GM10266 (cell line): ENCODE results near the gene STK24.

ENCODE experiments used
- DNase-seq: peaks from one replicate; pipeline ENCODE4 v3.0.0; 2012; ENCODE audit errors: extremely low spot score
- TF ChIP-seq, protein P1 (sequence below): IDR thresholded peaks from 2 replicates; pipeline ENCODE4 v1.5.1; 2012; ENCODE audit warnings: mild to moderate bottlenecking, low read depth; ENCODE audit not compliant: control insufficient read depth, insufficient read depth; ENCODE audit errors: missing control alignments

The STK24 gene

DNA sequence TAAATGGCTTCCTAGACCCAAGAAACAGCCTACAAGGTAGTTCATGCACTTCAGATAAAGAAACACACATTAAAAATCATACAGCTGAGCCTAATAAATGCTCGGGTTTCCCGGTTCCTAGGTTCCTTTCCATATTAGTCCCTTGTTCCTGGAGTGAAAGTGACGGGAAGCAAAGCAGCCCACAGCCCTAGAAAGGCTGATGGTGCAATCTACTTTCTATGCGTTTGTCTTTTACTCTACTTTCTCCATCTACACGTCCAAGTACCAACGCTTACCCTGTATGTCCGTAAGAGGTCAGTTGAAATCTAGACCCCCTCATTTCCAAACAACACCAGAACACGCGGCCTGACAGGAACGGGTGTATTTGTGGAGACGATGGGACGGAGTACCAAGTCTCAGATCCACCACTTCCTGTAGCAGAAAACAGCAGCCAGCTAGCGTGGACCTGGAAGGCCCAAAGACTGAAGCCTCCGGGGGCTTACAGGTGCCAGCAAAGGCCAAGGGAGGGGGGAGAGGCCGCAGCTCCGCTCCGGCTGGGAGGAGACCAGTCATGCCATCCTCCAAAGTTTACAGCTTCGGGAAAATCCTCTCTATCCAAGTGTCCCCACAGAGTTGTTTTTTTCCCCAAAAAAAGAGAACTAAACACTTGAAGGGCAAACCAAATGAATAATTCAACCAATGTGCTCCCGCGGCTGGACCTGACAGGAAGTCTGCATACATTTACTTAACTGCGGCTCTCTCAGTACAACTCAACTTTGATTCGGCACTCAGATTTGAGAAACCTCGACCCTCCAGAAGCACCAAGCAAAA, 34.1 kb downstream of the STK24 start:
- TF ChIP-seq, protein P1, sequence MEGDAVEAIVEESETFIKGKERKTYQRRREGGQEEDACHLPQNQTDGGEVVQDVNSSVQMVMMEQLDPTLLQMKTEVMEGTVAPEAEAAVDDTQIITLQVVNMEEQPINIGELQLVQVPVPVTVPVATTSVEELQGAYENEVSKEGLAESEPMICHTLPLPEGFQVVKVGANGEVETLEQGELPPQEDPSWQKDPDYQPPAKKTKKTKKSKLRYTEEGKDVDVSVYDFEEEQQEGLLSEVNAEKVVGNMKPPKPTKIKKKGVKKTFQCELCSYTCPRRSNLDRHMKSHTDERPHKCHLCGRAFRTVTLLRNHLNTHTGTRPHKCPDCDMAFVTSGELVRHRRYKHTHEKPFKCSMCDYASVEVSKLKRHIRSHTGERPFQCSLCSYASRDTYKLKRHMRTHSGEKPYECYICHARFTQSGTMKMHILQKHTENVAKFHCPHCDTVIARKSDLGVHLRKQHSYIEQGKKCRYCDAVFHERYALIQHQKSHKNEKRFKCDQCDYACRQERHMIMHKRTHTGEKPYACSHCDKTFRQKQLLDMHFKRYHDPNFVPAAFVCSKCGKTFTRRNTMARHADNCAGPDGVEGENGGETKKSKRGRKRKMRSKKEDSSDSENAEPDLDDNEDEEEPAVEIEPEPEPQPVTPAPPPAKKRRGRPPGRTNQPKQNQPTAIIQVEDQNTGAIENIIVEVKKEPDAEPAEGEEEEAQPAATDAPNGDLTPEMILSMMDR, result no peak
- DNase-seq, result no peak

DNA sequence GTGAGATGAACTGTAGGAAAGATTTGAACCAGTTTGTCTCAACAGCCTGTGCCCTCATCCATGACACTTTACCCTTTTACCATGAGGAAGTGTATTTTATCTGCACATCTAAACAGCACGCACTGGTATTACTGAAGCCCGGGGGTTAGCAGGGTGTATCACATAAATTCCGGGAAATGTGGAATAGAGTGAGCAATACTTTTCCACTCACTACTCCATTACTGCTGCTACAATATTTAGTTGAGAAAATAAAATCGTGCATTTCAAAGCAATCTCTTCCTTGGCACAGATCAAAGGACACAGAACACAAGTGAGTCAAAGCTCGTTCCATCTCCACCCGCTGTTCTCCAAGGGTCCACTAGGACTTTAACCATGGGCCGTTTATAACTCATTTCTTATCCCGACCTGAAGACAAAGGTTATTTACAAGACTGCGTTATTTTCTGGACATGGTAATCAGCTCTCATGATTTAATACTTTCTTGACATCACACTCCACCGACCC, 35.2 kb downstream of the STK24 start:
- no peak for DNase-seq

DNA sequence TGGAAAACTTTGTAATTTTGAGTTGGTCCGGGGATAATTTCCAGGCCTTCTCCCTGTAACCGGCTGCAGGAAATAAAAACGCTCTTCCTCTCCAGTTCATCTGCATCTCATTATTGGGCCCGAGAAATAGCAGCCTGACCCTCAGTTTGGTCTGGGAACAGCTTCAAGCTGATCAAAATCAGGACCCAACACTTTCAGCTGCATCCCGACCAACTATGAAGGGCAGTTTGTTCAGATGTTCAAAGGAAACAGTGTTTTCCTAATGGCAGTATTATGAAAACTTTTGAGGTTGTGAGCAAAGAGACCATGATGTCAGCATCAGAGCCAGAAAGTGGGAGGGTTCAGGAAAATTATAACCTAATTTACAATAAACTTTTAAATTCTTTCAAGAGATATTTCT, 35.7 kb downstream of the STK24 start:
- DNase-seq, result no peak
- TF ChIP-seq, protein P1, result no peak

More for the DNA sequence above, 35.2 kb downstream of the STK24 start:
- TF ChIP-seq, protein P1, result no peak

DNA sequence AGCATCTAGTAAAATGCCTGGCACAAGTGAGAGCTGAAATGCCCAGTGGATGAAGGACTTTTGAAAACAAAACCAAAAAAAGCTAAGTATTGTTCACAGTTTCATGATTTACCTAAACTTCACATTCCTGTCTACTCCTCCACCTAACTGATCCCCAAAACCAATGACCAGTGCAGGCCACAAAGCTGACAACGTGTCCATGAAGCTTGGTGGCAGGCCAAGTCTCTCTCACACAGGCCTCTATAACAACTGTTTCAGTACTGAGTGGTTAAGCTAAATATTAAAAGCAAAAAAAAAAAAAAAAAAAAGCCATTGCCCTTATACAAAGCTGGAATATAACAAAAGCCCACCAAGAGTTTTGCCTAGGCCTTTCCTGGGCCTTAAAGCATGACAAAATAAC, 36.4 kb downstream of the STK24 start:
- TF ChIP-seq, protein P1, result no peak
- no peak for DNase-seq

DNA sequence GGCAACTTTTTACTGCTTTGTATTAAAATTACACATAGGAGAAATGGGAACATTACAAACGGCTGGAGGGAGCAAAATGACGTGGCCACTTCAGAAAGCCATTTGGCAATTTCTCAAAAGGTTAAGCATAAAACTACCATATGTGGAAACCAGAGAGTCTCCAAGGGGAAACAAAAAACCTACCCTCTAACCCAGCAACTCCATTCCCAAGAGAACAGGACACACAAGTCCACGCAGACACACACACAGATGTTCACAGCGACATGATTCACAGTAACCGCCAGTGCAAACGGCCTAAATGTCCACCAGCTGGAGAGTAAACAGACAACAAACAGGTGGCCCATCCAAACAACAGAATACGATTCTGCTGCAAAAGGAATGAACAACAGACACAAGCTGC, 37.2 kb downstream of the STK24 start:
- no peak for DNase-seq
- TF ChIP-seq, protein P1, result no peak

DNA sequence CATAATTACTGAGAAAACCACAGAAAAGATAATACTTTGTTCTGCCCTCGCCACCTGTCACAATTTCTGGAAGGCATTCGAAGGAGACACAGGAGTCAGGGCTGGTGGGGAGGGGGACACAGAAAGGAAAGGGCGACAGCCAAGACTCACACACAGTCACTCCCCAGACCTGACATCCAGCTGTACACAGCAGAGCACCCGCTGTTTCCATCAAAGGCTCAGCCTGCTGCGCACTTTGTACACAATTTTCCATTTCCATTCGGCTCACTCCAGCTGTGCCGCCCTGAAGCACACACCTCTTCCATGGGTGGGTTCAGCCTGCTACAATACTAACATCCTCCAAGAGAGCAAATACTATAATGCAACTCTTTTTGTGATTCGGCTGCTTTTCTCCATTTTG, 38.0 kb downstream of the STK24 start:
- TF ChIP-seq, protein P1, result no peak
- DNase-seq, result no peak

DNA sequence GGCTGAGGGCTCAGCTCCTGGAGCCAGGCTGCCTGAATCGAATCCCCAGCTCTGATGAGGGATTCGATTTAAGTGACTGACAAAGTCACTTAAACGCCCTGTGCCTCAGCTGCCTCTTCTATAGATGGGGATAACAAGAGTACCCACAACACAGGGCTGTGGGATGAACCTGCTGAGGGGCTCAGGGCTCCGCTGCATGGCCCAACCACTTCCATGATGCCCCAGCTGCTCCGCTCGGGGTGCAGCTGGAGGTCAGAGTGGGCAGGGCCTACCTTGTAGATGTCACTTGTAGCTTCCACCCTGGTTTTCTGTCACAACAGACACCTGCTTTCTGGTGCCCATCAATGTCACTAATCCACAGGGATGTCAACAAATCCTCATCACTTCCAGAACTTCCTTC, 39.2 kb downstream of the STK24 start:
- TF ChIP-seq, protein P1, result no peak
- no peak for DNase-seq
